H1 (cell line): ENCODE measurements around the gene SERGEF.

ENCODE experiments used
- ATF3 ChIP-seq: IDR thresholded peaks from 2 replicates; pipeline ENCODE4 v1.6.1; 2011; ENCODE audit warnings: low read depth, mild to moderate bottlenecking, low read length; ENCODE audit not compliant: insufficient read depth
- CTCF ChIP-seq, 3 experiments: IDR thresholded peaks; 1 replicate in 2 of 3; 2 replicates in 1 of 3; pipeline versions ENCODE4 v1.5.1 to v1.6.1; 2011; ENCODE audit warnings: low read length in 3 of 3, mild to moderate bottlenecking in 3 of 3, inconsistent platforms in 2 of 3, low read depth in 1 of 3, moderate library complexity in 1 of 3; ENCODE audit not compliant: insufficient read depth in 1 of 3; ENCODE audit errors: control extremely low read depth in 1 of 3
- POLR2A ChIP-seq, 2 experiments: IDR thresholded peaks; 1 replicate in 1 of 2; 2 replicates in 1 of 2; pipeline ENCODE4 v1.6.1; 2011; ENCODE audit warnings: low read depth in 2 of 2, low read length in 2 of 2, mild to moderate bottlenecking in 2 of 2; ENCODE audit errors: control extremely low read depth in 1 of 2
- POLR2AphosphoS5 ChIP-seq: IDR thresholded peaks from 2 replicates; pipeline ENCODE4 v1.6.1; 2011; ENCODE audit warnings: low read depth, low read length
- SP4 ChIP-seq: IDR thresholded peaks from 2 replicates; pipeline ENCODE4 v1.6.1; 2012; ENCODE audit warnings: low read length, inconsistent platforms

GRCh38 chr11:17865765-17866428 is 146.9 kb downstream of the SERGEF start:
- no peak for TF ChIP-seq CTCF (IDR thresholded peaks at IDR 0.05; ENCODE audit: control extremely low read depth in 1 of 3, insufficient read depth in 1 of 3, low read depth in 1 of 3, low read length in 3 of 3)
- no peak for TF ChIP-seq POLR2A (IDR thresholded peaks at IDR 0.05; ENCODE audit: control extremely low read depth in 1 of 2, low read depth in 2 of 2, low read length in 2 of 2)
- no peak for TF ChIP-seq POLR2AphosphoS5
- TF ChIP-seq ATF3, result no peak
- no peak for TF ChIP-seq SP4
